GM20000 (cell line): Measurements from ENCODE around the gene NCK2.
A peak's percentile ranks its signal among the peaks of the same experiment; 100 is the strongest.

Experiments used
- DNase-seq: peaks from one replicate; pipeline ENCODE4 v3.0.0; 2012; ENCODE audit warnings: low spot score
- CTCF ChIP-seq: IDR thresholded peaks from 2 replicates; pipeline ENCODE4 v1.5.1; 2012; ENCODE audit warnings: mild to moderate bottlenecking, control low read depth; ENCODE audit errors: extremely low read depth, missing control alignments

NCK2 gene

GRCh38 chr2:105746177-105747080, 1.7 kb downstream of the NCK2 start:
- peak; percentile 84 for DNase-seq
- TF ChIP-seq CTCF: no peak

- no peak for DNase-seq
- no peak for TF ChIP-seq CTCF
Observed at GRCh38 chr2:105747254-105747894, 2.7 kb downstream of the NCK2 start.

DNA sequence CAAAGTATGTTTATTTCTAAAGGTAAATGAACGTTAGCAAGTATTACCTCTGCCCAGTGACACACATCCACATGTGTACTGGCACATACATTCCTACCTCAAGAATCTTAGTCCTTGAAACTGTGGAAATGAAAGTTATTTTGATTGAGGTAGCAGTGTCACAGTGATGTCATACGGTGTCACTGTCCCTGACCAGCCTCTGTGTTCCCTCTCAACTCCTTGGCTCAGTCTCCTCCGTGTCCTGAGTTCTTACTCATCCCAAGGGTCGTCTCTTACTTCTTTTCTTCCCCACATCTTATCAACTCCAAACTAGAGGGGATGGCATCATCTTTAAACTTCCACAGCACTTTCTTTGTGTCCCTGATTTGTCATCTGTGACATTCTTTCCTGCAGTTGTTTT, 3.3 kb downstream of the NCK2 start:
- DNase-seq: no peak
- no peak for TF ChIP-seq CTCF

GRCh38 chr2:105748566-105748965, 3.9 kb downstream of the NCK2 start:
- no peak for DNase-seq
- TF ChIP-seq CTCF: no peak

DNA sequence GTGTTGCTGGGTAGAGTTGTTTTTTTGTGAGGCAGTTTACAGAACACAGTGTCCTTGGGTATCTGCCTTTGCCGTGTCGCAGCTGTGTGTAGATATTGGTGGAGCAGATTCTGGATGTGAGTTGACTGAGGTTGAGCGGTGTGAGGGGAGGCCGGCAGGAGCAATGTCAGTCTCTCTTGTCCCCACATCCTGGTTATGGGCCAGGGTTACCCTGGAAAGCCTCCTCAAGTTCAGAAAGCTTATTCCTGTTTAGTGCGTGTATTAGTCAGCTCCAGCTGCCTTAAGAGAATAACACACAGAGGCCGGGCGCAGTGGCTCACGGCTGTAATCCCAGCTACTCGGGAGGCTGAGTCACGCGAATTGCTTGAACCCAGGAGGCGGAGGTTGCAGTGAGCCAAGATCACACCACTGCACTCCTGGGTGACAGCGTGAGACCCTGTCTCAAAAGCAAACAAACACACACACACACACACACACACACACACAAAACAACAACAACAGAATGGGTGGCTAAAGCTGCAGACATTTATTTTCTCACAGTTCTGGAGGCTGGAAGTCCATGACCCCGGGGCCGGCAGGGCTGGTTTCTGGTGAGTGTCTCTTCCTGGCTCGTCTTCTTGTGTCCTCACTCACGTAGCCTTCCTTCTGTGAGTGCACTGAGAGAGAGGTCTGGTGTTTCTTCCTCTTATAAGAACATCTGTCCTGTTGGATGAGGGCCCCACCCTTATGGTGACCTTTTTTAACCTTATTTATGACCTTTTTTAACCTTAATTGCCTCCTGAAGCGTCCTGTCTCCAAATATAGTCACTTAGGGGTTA, 5.1 kb downstream of the NCK2 start:
- DNase-seq: no peak
- TF ChIP-seq CTCF: no peak

GRCh38 chr2:105750735-105751134, 6.0 kb downstream of the NCK2 start:
- TF ChIP-seq CTCF: no peak
- no peak for DNase-seq

- TF ChIP-seq CTCF: no peak
- DNase-seq: no peak
Observed at GRCh38 chr2:105751272-105751671, 6.6 kb downstream of the NCK2 start.
